ENCODE measurements around the gene RNASE13. TPM values are rescaled to one million over a fixed set of nuclear protein-coding genes. Genes with fewer than 3 reads are reported as not detected.

RNASE13 gene
- total RNA-seq, 1 experiment from 2014 or later = 0.15 TPM

- no peaks in the 10 kb centered on the region for H3K36me3 ChIP-seq (ENCODE audit: control insufficient read depth in 1 of 2, insufficient read depth in 2 of 2, low read length in 2 of 2)
- no peak for TF ChIP-seq ATF3 (IDR thresholded peaks at IDR 0.05)
- TF ChIP-seq REST (IDR thresholded peaks at IDR 0.05; ENCODE audit: low read depth) = no peak
- TF ChIP-seq JUND (IDR thresholded peaks at IDR 0.05) = no peak
- no peak for TF ChIP-seq EZH2phosphoT487 (IDR thresholded peaks at IDR 0.05; ENCODE audit: borderline replicate concordance)
- TF ChIP-seq TCF7L2 (IDR thresholded peaks at IDR 0.05; ENCODE audit: borderline replicate concordance, extremely low read depth, insufficient read depth, insufficient read length) = no peak
- POLR2A ChIA-PET = no interaction called here
- no peaks in the 10 kb centered on the region for H3K9me2 ChIP-seq (ENCODE audit: insufficient read depth)
- no peaks in the 10 kb centered on the region for H3K4me1 ChIP-seq (ENCODE audit: control insufficient read depth in 1 of 2, insufficient read depth in 2 of 2, low read length in 2 of 2)
- CTCF ChIA-PET = no interaction called here
- H3K4me2 ChIP-seq (ENCODE audit: low read length) = no peak overlapping the region
- H2AFZ ChIP-seq (ENCODE audit: low read depth, low read length, poor library complexity, severe bottlenecking) = no peak overlapping the region
- no peak for DNase-seq (ENCODE audit: low read depth, low spot score)
- no TSS peak for BruUV-seq (replicated peaks)
- no peak overlapping the region for H3K9ac ChIP-seq (ENCODE audit: low read length)
- no peaks in the 10 kb centered on the region for H4K20me1 ChIP-seq (ENCODE audit: insufficient read depth)
- H3K4me3 ChIP-seq (replicated peaks in 1 of 2; ENCODE audit: low read depth in 1 of 2, low read length in 2 of 2) = no peak overlapping the region
- no peaks in the 10 kb centered on the region for H3K27me3 ChIP-seq (ENCODE audit: insufficient read depth, low read length)
- H3K79me2 ChIP-seq (ENCODE audit: insufficient read depth, low read length) = no peaks in the 10 kb centered on the region
- intact Hi-C loops (cut with micrococcal nuclease) = no loop called here
- no peak overlapping the region for H3K27ac ChIP-seq (ENCODE audit: low read depth, low read length)
- ATAC-seq = no peak
- RAD21 ChIA-PET (ENCODE audit: low non-redundant PET in 1 of 2, low total read pairs in 2 of 2, uncharacterized antibody in 2 of 2, unreplicated experiment in 2 of 2) = interaction anchor here in 1 of 2 experiments (0.6 kb wide), 1 partner anchor 1894 kb away, joined by 3 read pairs; no protein-coding TSS in a partner anchor
- H3K9me3 ChIP-seq (ENCODE audit: control insufficient read depth in 1 of 2, insufficient read depth in 1 of 2, low read depth in 1 of 2, low read length in 2 of 2) = no peaks in the 10 kb centered on the region
Observed at GRCh38 chr14:21050597-21050996, 16.0 kb upstream of the RNASE13 start.

GRCh38 chr14:21049271-21049673 is 14.7 kb upstream of the RNASE13 start:
- no peaks in the 10 kb centered on the region for H3K27me3 ChIP-seq (ENCODE audit: insufficient read depth, low read length)
- POLR2A ChIA-PET = no interaction called here
- no peaks in the 10 kb centered on the region for H3K4me1 ChIP-seq (ENCODE audit: control insufficient read depth in 1 of 2, insufficient read depth in 2 of 2, low read length in 2 of 2)
- H3K4me3 ChIP-seq (replicated peaks in 1 of 2; ENCODE audit: low read depth in 1 of 2, low read length in 2 of 2) = no peak overlapping the region
- H3K9me3 ChIP-seq (ENCODE audit: control insufficient read depth in 1 of 2, insufficient read depth in 1 of 2, low read depth in 1 of 2, low read length in 2 of 2) = no peaks in the 10 kb centered on the region
- ATAC-seq = no peak
- CTCF ChIA-PET = interaction anchor here (3.0 kb wide), 1 partner anchor 9 kb away, joined by 8 read pairs; no protein-coding TSS in a partner anchor
- intact Hi-C loops (cut with micrococcal nuclease) = no loop called here
- DNase-seq (ENCODE audit: low read depth, low spot score) = no peak
- no TSS peak for BruUV-seq (replicated peaks)
- RAD21 ChIA-PET (ENCODE audit: low non-redundant PET in 1 of 2, low total read pairs in 2 of 2, uncharacterized antibody in 2 of 2, unreplicated experiment in 2 of 2) = no interaction called here
- no peaks in the 10 kb centered on the region for H4K20me1 ChIP-seq (ENCODE audit: insufficient read depth)
- H3K36me3 ChIP-seq (ENCODE audit: control insufficient read depth in 1 of 2, insufficient read depth in 2 of 2, low read length in 2 of 2) = no peaks in the 10 kb centered on the region
- no peak overlapping the region for H3K4me2 ChIP-seq (ENCODE audit: low read length)
- H3K9ac ChIP-seq (ENCODE audit: low read length) = no peak overlapping the region
- no peak overlapping the region for H3K27ac ChIP-seq (ENCODE audit: low read depth, low read length)
- no peak overlapping the region for H2AFZ ChIP-seq (ENCODE audit: low read depth, low read length, poor library complexity, severe bottlenecking)
- no peaks in the 10 kb centered on the region for H3K9me2 ChIP-seq (ENCODE audit: insufficient read depth)
- no peaks in the 10 kb centered on the region for H3K79me2 ChIP-seq (ENCODE audit: insufficient read depth, low read length)
- TF ChIP-seq CBX3 (IDR thresholded peaks at IDR 0.05; ENCODE audit: low read depth) (no peak), SP1 (IDR thresholded peaks at IDR 0.05; ENCODE audit: low read depth) (no peak), SRF (IDR thresholded peaks at IDR 0.05; ENCODE audit: low read depth) (no peak), POLR2AphosphoS5 (IDR thresholded peaks at IDR 0.05; ENCODE audit: low read depth, low read length) (no peak), POLR2A (IDR thresholded peaks at IDR 0.05; ENCODE audit: borderline replicate concordance, extremely low read depth, insufficient read depth, insufficient read length) (no peak), ZBTB33 (IDR thresholded peaks at IDR 0.05; ENCODE audit: extremely low read depth, insufficient replicate concordance, low read length) (no peak), MAX (IDR thresholded peaks at IDR 0.05) (no peak), SIN3A (IDR thresholded peaks at IDR 0.05; ENCODE audit: low read depth) (no peak), ELF1 (IDR thresholded peaks at IDR 0.05; ENCODE audit: borderline replicate concordance, low read depth) (no peak), EZH2phosphoT487 (IDR thresholded peaks at IDR 0.05; ENCODE audit: borderline replicate concordance) (no peak), ZNF274 (IDR thresholded peaks at IDR 0.05; ENCODE audit: low read depth, low read length) (no peak), EGR1 (IDR thresholded peaks at IDR 0.05; ENCODE audit: low read depth) (no peak)
